Mononuclear cell (primary cell): ENCODE results near the gene ZDHHC7. TPM values are rescaled to one million over a fixed set of nuclear protein-coding genes. Genes with fewer than 3 reads are reported as not detected.

Experiments used
- H3K27me3 ChIP-seq: 2 replicates; pipeline ENCODE4 v1.6.0; 2011; ENCODE audit warnings: low read length, control low read depth; ENCODE audit not compliant: insufficient read depth
- H3K4me1 ChIP-seq: 2 replicates; pipeline ENCODE4 v1.5.1; 2011; ENCODE audit warnings: mild to moderate bottlenecking, low read length, control low read depth; ENCODE audit not compliant: insufficient read depth
- H3K4me3 ChIP-seq: 2 replicates; pipeline ENCODE4 v1.5.1; 2011; ENCODE audit warnings: mild to moderate bottlenecking, low read length, moderate library complexity
- H3K9me3 ChIP-seq: 2 replicates; pipeline ENCODE4 v1.5.1; 2011; ENCODE audit warnings: low read depth, mild to moderate bottlenecking, control low read depth, low read length
- total RNA-seq: library from RNA; depleted of rRNA; stranded (reverse); fragments of >200 nt; gene quantifications from one replicate; pipeline ENCODE4 v1.2.3, GENCODE V29; 2012

ZDHHC7 gene
- total RNA-seq, 1 donor, result 101 TPM

- Histone ChIP-seq H3K4me3 (no peak overlapping the region), H3K9me3 (no peaks in the 10 kb centered on the region), H3K4me1 (peaks cover 10% of the 10 kb centered on the region), H3K27me3 (no peaks in the 10 kb centered on the region)
These were observed 53.5 kb downstream of the ZDHHC7 start for GRCh38 chr16:84957792-84958191.

DNA sequence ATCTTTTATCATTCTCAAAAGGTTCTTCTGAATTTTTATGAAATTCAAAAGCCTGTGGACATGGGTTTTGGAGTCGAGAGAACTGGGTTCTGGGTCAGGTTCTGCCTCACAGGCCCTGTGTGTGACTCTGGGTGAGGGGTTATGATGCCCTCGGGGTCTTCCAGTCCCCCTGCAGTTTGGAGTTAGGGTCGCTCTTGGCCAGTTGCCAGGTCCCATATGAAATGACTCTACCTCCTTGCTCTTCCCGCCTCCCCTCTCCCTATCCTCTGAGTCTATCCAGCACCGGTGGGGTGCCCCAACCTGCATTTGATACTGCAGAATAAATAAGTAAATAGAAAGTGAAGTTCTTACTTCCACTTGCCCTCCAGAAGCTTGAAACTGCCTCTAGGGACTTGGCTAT, 54.1 kb downstream of the ZDHHC7 start:
- Histone ChIP-seq H3K9me3 (no peaks in the 10 kb centered on the region), H3K4me1 (peaks cover 16% of the 10 kb centered on the region), H3K4me3 (no peak overlapping the region), H3K27me3 (no peaks in the 10 kb centered on the region)

DNA sequence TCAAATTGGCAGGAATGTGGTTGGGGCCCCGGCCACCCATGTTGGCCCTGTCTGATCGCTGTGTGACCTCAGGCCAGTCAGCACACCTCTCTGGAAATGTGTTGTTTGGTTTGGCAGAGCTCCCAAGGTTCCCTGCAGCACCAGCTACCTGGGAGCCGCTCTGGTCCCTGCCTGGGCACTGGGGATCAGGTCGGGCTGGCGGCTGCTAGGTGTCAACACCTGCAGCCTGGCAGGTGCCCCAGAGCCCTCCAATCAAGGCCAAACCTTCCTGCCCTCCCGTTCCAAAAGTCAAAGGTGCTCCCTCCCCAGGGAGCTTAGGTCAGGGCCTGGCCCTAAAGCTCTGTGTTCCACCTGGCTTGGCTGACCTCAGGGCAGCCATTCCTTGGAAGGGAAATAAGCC, 55.9 kb downstream of the ZDHHC7 start:
- no peak overlapping the region for H3K4me3 ChIP-seq
- no peaks in the 10 kb centered on the region for H3K27me3 ChIP-seq
- no peaks in the 10 kb centered on the region for H3K9me3 ChIP-seq
- peaks cover 19% of the 10 kb centered on the region for H3K4me1 ChIP-seq

- Histone ChIP-seq H3K4me3 (no peak overlapping the region), H3K9me3 (no peaks in the 10 kb centered on the region), H3K4me1 (peaks cover 19% of the 10 kb centered on the region), H3K27me3 (no peaks in the 10 kb centered on the region)
These were observed 58.1 kb downstream of the ZDHHC7 start for GRCh38 chr16:84953190-84953746.

GRCh38 chr16:84952335-84953189, 58.8 kb downstream of the ZDHHC7 start:
- no peaks in the 10 kb centered on the region for H3K27me3 ChIP-seq
- H3K4me1 ChIP-seq, result peaks cover 19% of the 10 kb centered on the region
- H3K4me3 ChIP-seq, result no peak overlapping the region
- no peaks in the 10 kb centered on the region for H3K9me3 ChIP-seq

DNA sequence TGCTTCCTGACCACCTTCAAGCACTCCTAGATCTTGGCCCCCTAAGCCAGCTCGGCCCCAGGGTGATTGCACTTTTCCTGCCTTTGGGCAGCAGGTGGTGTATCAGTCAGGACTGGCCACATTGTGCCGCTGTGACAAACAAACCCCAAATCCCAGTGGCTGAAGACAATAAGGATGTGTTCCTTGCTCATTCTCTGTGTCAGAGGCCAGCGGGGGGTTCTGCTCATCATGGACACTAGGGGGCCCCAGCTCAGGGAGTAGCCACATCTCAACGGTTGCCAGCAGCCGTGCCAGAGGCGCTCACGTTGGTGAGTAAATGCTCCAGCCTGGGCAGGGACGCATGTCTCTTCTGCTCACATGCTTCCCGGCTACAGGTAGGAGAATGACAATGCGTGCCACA, 60.4 kb downstream of the ZDHHC7 start:
- Histone ChIP-seq H3K4me3 (no peak overlapping the region), H3K27me3 (no peaks in the 10 kb centered on the region), H3K9me3 (no peaks in the 10 kb centered on the region), H3K4me1 (peaks cover 23% of the 10 kb centered on the region)

- Histone ChIP-seq H3K4me1 (peaks cover 23% of the 10 kb centered on the region), H3K27me3 (no peaks in the 10 kb centered on the region), H3K4me3 (no peak overlapping the region), H3K9me3 (no peaks in the 10 kb centered on the region)
These were observed 61.4 kb downstream of the ZDHHC7 start for GRCh38 chr16:84949772-84950436.

GRCh38 chr16:84948851-84949610, 62.3 kb downstream of the ZDHHC7 start:
- Histone ChIP-seq H3K27me3 (no peaks in the 10 kb centered on the region), H3K9me3 (no peaks in the 10 kb centered on the region), H3K4me1 (peaks cover 23% of the 10 kb centered on the region), H3K4me3 (no peak overlapping the region)

DNA sequence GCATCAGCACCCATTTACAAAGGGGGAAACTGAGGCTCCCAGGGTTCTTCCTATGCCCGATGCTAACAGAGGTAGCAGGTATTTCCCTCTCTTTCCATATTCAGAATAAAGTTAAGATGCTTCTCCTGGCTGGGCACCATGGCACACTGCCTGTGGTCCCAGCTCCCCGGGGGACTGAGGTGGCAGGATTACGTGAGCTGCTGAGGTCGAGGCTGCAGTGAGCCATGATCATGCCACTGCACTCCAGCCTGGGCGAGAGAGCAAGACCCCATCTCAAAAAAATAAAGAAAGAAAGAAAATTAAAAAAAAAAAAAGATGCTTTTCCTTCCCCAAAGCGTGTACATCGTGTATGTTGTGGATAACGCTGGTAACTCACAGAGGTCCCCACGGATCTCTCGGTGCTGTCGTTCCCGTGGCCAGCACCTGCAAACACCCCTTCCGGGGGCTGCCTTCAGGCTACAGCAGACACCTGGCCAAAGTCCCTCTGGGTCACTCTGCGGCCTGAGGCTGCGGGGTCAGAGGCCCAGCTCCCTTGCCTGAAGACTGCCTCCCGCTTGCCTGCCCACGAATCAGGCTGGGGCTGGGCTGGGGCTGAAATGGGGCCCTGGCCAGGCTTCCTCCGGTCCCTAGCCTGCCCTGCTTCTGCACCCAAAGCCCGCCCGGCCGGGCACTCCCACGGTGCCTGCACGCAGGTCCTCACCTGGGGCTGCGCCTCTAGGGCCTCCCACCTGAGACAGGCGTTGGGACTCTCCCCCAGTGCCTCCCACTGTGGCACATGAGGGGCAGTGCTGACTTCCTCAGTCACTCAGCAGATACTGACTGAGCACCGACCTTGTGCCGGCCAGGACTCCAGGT, 63.1 kb downstream of the ZDHHC7 start:
- H3K4me3 ChIP-seq, result no peak overlapping the region
- H3K27me3 ChIP-seq, result no peaks in the 10 kb centered on the region
- peaks cover 17% of the 10 kb centered on the region for H3K4me1 ChIP-seq
- no peaks in the 10 kb centered on the region for H3K9me3 ChIP-seq

DNA sequence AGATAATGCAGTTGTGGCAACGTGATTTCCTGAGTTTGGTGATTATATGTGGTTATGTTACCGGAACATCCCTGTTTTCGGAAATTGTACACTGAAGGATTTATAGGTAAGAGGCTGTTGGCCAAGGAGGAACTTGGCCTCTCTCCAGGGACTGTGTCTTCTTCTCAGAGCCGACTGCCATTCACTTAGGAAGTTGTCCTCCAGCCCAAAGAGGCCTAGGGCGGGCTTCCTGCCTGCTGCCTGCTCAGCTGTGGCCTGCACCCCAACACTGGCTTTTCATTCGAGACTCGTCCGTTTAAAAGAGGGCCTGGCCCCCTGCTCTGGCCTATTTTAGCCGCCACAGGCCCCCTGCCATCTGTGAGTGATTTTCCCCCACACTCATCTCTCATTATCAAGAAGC, 64.3 kb downstream of the ZDHHC7 start:
- Histone ChIP-seq H3K27me3 (no peaks in the 10 kb centered on the region), H3K4me3 (no peak overlapping the region), H3K9me3 (no peaks in the 10 kb centered on the region), H3K4me1 (peaks cover 5% of the 10 kb centered on the region)

GRCh38 chr16:84943620-84944019, 67.7 kb downstream of the ZDHHC7 start:
- Histone ChIP-seq H3K4me1 (peaks cover 4% of the 10 kb centered on the region), H3K9me3 (no peaks in the 10 kb centered on the region), H3K27me3 (no peaks in the 10 kb centered on the region), H3K4me3 (no peak overlapping the region)

- H3K27me3 ChIP-seq, result no peaks in the 10 kb centered on the region
- H3K4me1 ChIP-seq, result peaks cover 4% of the 10 kb centered on the region
- no peak overlapping the region for H3K4me3 ChIP-seq
- no peaks in the 10 kb centered on the region for H3K9me3 ChIP-seq
These were observed 68.5 kb downstream of the ZDHHC7 start for GRCh38 chr16:84942786-84943185.

GRCh38 chr16:84941921-84942320, 69.4 kb downstream of the ZDHHC7 start:
- no peaks in the 10 kb centered on the region for H3K27me3 ChIP-seq
- no peaks in the 10 kb centered on the region for H3K9me3 ChIP-seq
- H3K4me3 ChIP-seq, result no peak overlapping the region
- H3K4me1 ChIP-seq, result peaks cover under 1% of the 10 kb centered on the region
